KMS-11 (cell line): Measurements from ENCODE around the gene MTCH1.
A peak's percentile ranks its signal among the peaks of the same experiment; 100 is the strongest.

Source experiments
- H2AFZ ChIP-seq: fragments of 200-600 bp; sonication (generic); 2 replicates; pipeline ENCODE4 v1.6.1; 2016; ENCODE audit warnings: antibody characterized with exemption, mixed run types, low read depth
- H3K27ac ChIP-seq: fragments of 200-600 bp; sonication (generic); 2 replicates; pipeline ENCODE4 v1.6.1; 2016; ENCODE audit warnings: mild to moderate bottlenecking, mixed run types
- H3K27me3 ChIP-seq: fragments of 200-600 bp; sonication (generic); 2 replicates; pipeline ENCODE4 v1.6.1; 2017; ENCODE audit warnings: mild to moderate bottlenecking, low read depth, mixed run types, moderate library complexity; ENCODE audit not compliant: insufficient read depth
- H3K36me3 ChIP-seq: fragments of 200-600 bp; sonication (generic); 2 replicates; pipeline ENCODE4 v1.6.1; 2017; ENCODE audit warnings: mild to moderate bottlenecking, mixed run types; ENCODE audit not compliant: insufficient read depth
- H3K4me1 ChIP-seq: fragments of 200-600 bp; sonication (generic); 2 replicates; pipeline ENCODE4 v1.6.1; 2016; ENCODE audit warnings: mild to moderate bottlenecking, low read depth, mixed run types; ENCODE audit not compliant: poor library complexity, severe bottlenecking
- H3K4me2 ChIP-seq: fragments of 200-600 bp; sonication (generic); 2 replicates; pipeline ENCODE4 v1.7.0; 2016; ENCODE audit warnings: mild to moderate bottlenecking, mixed run types
- H3K4me3 ChIP-seq: fragments of 200-600 bp; sonication (generic); IDR thresholded peaks from 2 replicates; pipeline ENCODE4 v1.6.1; 2017; ENCODE audit warnings: low read depth, low read length, mixed read lengths; ENCODE audit not compliant: insufficient read depth
- H3K79me2 ChIP-seq: fragments of 200-600 bp; sonication (generic); 2 replicates; pipeline ENCODE4 v1.6.1; 2016; ENCODE audit warnings: low read depth, mixed run types; ENCODE audit not compliant: insufficient read depth
- H3K9ac ChIP-seq: fragments of 200-600 bp; sonication (generic); 2 replicates; pipeline ENCODE4 v1.6.1; 2016; ENCODE audit warnings: mild to moderate bottlenecking, mixed run types
- H4K20me1 ChIP-seq: fragments of 200-600 bp; sonication (generic); 2 replicates; pipeline ENCODE4 v1.6.1; 2016; ENCODE audit warnings: mild to moderate bottlenecking, mixed run types; ENCODE audit not compliant: insufficient read depth
- CTCF ChIP-seq: fragments of 200-600 bp; sonication (generic); conservative IDR thresholded peaks from 2 replicates; pipeline ENCODE4 v1.6.1; 2017; ENCODE audit warnings: low read depth, mild to moderate bottlenecking, antibody characterized with exemption, low read length, moderate library complexity, mixed read lengths

Gene MTCH1

GRCh38 chr6:36980129-36980528 lies 5.9 kb downstream of the MTCH1 start:
- Histone ChIP-seq H3K4me1 (peaks cover 14% of the 10 kb centered on the region), H3K4me2 (no peak overlapping the region), H3K79me2 (peaks cover 46% of the 10 kb centered on the region), H3K9ac (no peak overlapping the region), H3K27me3 (no peaks in the 10 kb centered on the region), H3K4me3 (no peak overlapping the region), H3K27ac (no peak overlapping the region), H4K20me1 (0 out of 2 replicates have a peak, but pooled peaks cover 6% of the 10 kb centered on the region), H3K36me3 (peaks cover 1% of the 10 kb centered on the region; the same call in 1 of the 2 replicates), H2AFZ (no peak overlapping the region)
- no peak for TF ChIP-seq CTCF

GRCh38 chr6:36979347-36979742 lies 6.7 kb downstream of the MTCH1 start:
- Histone ChIP-seq H3K9ac (no peak overlapping the region), H3K4me3 (no peak overlapping the region), H3K4me2 (no peak overlapping the region), H3K27ac (no peak overlapping the region), H2AFZ (no peak overlapping the region), H3K4me1 (peaks cover 6% of the 10 kb centered on the region), H4K20me1 (0 out of 2 replicates have a peak, but pooled peaks cover 6% of the 10 kb centered on the region), H3K27me3 (no peaks in the 10 kb centered on the region), H3K79me2 (peaks cover 38% of the 10 kb centered on the region; the same call in 1 of the 2 replicates), H3K36me3 (peaks cover 6% of the 10 kb centered on the region; the same call in 1 of the 2 replicates)
- TF ChIP-seq CTCF: no peak

- TF ChIP-seq CTCF: no peak
- peaks cover 3% of the 10 kb centered on the region for H3K4me1 ChIP-seq
- peaks cover 9% of the 10 kb centered on the region; the same call in 1 of the 2 replicates for H3K36me3 ChIP-seq
- H3K79me2 ChIP-seq: peaks cover 31% of the 10 kb centered on the region; the same call in 1 of the 2 replicates
- H3K27me3 ChIP-seq: no peaks in the 10 kb centered on the region
- H3K4me3 ChIP-seq: no peak overlapping the region
- no peak overlapping the region for H3K27ac ChIP-seq
- H3K9ac ChIP-seq: no peak overlapping the region
- 0 out of 2 replicates have a peak, but pooled peaks cover 6% of the 10 kb centered on the region for H4K20me1 ChIP-seq
- no peak overlapping the region for H2AFZ ChIP-seq
- H3K4me2 ChIP-seq: no peak overlapping the region
These were observed 7.3 kb downstream of the MTCH1 start for GRCh38 chr6:36978421-36979346.

GRCh38 chr6:36977470-36977941 lies 8.5 kb downstream of the MTCH1 start:
- Histone ChIP-seq H4K20me1 (0 out of 2 replicates have a peak, but pooled peaks cover 2% of the 10 kb centered on the region), H3K4me3 (no peak overlapping the region), H3K4me1 (no peaks in the 10 kb centered on the region), H3K36me3 (peaks cover 9% of the 10 kb centered on the region; the same call in 1 of the 2 replicates), H3K9ac (no peak overlapping the region), H3K4me2 (no peak overlapping the region), H3K79me2 (peaks cover 19% of the 10 kb centered on the region; the same call in 1 of the 2 replicates), H3K27me3 (no peaks in the 10 kb centered on the region), H2AFZ (no peak overlapping the region), H3K27ac (no peak overlapping the region)
- TF ChIP-seq CTCF: 0 out of 2 replicates have a peak, but pooled peaks have one; percentile 9
